Mesenchymal stem cell (in vitro differentiated cells and primary cell): Measurements from ENCODE around the gene GNE. TPM values are rescaled to one million over a fixed set of nuclear protein-coding genes. Genes with fewer than 3 reads are reported as not detected.
"Not testable (repeated sequence)": the region's sequence is repeated elsewhere in the genome, so short reads cannot be mapped to it uniquely, and the experiment has no call there.

Experiments
- DNase-seq: peaks from one replicate; pipeline ENCODE4 v3.0.0-alpha.2; 2013
- H2AFZ ChIP-seq: one replicate; pipeline ENCODE4 v1.6.1; 2013; ENCODE audit warnings: low read depth, mild to moderate bottlenecking, control low read depth, inconsistent platforms, low read length, moderate library complexity
- H2AK5ac ChIP-seq: 2 replicates; pipeline ENCODE4 v1.6.1; 2013; ENCODE audit warnings: low read length, moderate library complexity, mild to moderate bottlenecking, inconsistent platforms; ENCODE audit not compliant: severe bottlenecking
- H2BK120ac ChIP-seq: one replicate; pipeline ENCODE4 v1.6.1; 2013; ENCODE audit warnings: low read depth, mild to moderate bottlenecking, inconsistent platforms, low read length, moderate library complexity
- H2BK12ac ChIP-seq, 2 experiments: one replicate each; pipeline ENCODE4 v1.6.1; 2013; ENCODE audit warnings: inconsistent platforms in 2 of 2, low read length in 2 of 2, mild to moderate bottlenecking in 2 of 2, moderate library complexity in 2 of 2, control low read depth in 1 of 2
- H2BK15ac ChIP-seq: one replicate; pipeline ENCODE4 v1.6.1; 2013; ENCODE audit warnings: mild to moderate bottlenecking, low read depth, inconsistent platforms; ENCODE audit not compliant: poor library complexity, severe bottlenecking
- H2BK5ac ChIP-seq: 2 replicates; pipeline ENCODE4 v1.6.1; 2013; ENCODE audit warnings: low read depth, mild to moderate bottlenecking, low read length, control low read depth, inconsistent platforms; ENCODE audit not compliant: poor library complexity, severe bottlenecking
- H3K14ac ChIP-seq, 2 experiments: one replicate each; pipeline ENCODE4 v1.6.1; 2013; ENCODE audit warnings: inconsistent platforms in 2 of 2, low read length in 2 of 2, control low read depth in 1 of 2, mild to moderate bottlenecking in 1 of 2, moderate library complexity in 1 of 2
- H3K18ac ChIP-seq, 2 experiments: one replicate each; pipeline ENCODE4 v1.6.1; 2013; ENCODE audit warnings: inconsistent platforms in 2 of 2, low read length in 2 of 2, control low read depth in 1 of 2, low read depth in 1 of 2, mild to moderate bottlenecking in 1 of 2
- H3K23ac ChIP-seq, 2 experiments: one replicate each; pipeline ENCODE4 v1.6.1; 2013; ENCODE audit warnings: inconsistent platforms in 2 of 2, low read length in 2 of 2, mild to moderate bottlenecking in 2 of 2, moderate library complexity in 2 of 2, control low read depth in 1 of 2
- H3K27ac ChIP-seq: 2 replicates; pipeline ENCODE4 v1.5.1; 2013; ENCODE audit warnings: mild to moderate bottlenecking, moderate library complexity, low read length, control low read depth, inconsistent platforms; ENCODE audit not compliant: poor library complexity, severe bottlenecking
- H3K27me3 ChIP-seq, 2 experiments: 2 replicates each; pipeline versions ENCODE4 v1.6.1 to v1.7.0; 2013; ENCODE audit warnings: low read length in 2 of 2, mild to moderate bottlenecking in 2 of 2, moderate library complexity in 2 of 2, control low read depth in 1 of 2, inconsistent platforms in 1 of 2; ENCODE audit not compliant: control insufficient read depth in 1 of 2, insufficient read depth in 1 of 2
- H3K36me3 ChIP-seq, 2 experiments: 2 replicates each; pipeline versions ENCODE4 v1.6.1 to v1.7.0; 2013; ENCODE audit warnings: low read length in 2 of 2, control low read depth in 1 of 2, inconsistent platforms in 1 of 2, low read depth in 1 of 2, mild to moderate bottlenecking in 1 of 2; ENCODE audit not compliant: insufficient read depth in 2 of 2, control insufficient read depth in 1 of 2
- H3K4ac ChIP-seq, 2 experiments: one replicate each; pipeline ENCODE4 v1.6.1; 2013; ENCODE audit warnings: inconsistent platforms in 2 of 2, low read length in 2 of 2, mild to moderate bottlenecking in 2 of 2, moderate library complexity in 2 of 2, control low read depth in 1 of 2, low read depth in 1 of 2
- H3K4me1 ChIP-seq: 2 replicates; pipeline ENCODE4 v1.6.1; 2013; ENCODE audit warnings: low read depth, low read length, control low read depth; ENCODE audit not compliant: control insufficient read depth, insufficient read depth
- H3K4me2 ChIP-seq: 2 replicates; pipeline ENCODE4 v1.6.1; 2013; ENCODE audit warnings: low read length, mild to moderate bottlenecking, inconsistent platforms; ENCODE audit not compliant: poor library complexity, severe bottlenecking
- H3K4me3 ChIP-seq, 2 experiments: 2 replicates each; pipeline versions ENCODE4 v1.5.1 to v1.7.0; 2013; ENCODE audit warnings: low read length in 2 of 2, mild to moderate bottlenecking in 2 of 2, control low read depth in 1 of 2, low read depth in 1 of 2; ENCODE audit not compliant: insufficient read depth in 1 of 2
- H3K79me1 ChIP-seq: replicated peaks from 2 replicates; pipeline ENCODE4 v1.6.1; 2013; ENCODE audit warnings: mild to moderate bottlenecking, control low read depth, low read length, inconsistent platforms; ENCODE audit not compliant: poor library complexity, severe bottlenecking
- H3K9ac ChIP-seq: 2 replicates; pipeline ENCODE4 v1.7.0; 2013; ENCODE audit warnings: mild to moderate bottlenecking, low read length, moderate library complexity
- H3K9me3 ChIP-seq: 2 replicates; pipeline ENCODE4 v1.7.0; 2013; ENCODE audit warnings: mild to moderate bottlenecking, low read length; ENCODE audit not compliant: control insufficient read depth
- H4K8ac ChIP-seq: one replicate; pipeline ENCODE4 v1.6.1; 2013; ENCODE audit warnings: inconsistent platforms, mild to moderate bottlenecking, low read length, moderate library complexity
- H4K91ac ChIP-seq: one replicate; pipeline ENCODE4 v1.6.1; 2013; ENCODE audit warnings: mild to moderate bottlenecking, low read length, inconsistent platforms
- WGBS: methylation state at CpG from one replicate; pipeline ENCODE4 v1.1.7; 2013; ENCODE audit warnings: mixed read lengths; 5-methylcytosine and 5-hydroxymethylcytosine counted together
- polyA plus RNA-seq, 2 experiments: library from polyadenylated mRNA; stranded (reverse); fragments of 200-250 nt; gene quantifications; one replicate each; pipeline ENCODE4 v1.2.3, GENCODE V29; 2013

GNE gene
- 8.1 TPM for polyA plus RNA-seq (2013, experiment 1 of 2)
- polyA plus RNA-seq (2013, experiment 2 of 2): 8.0 TPM

- DNase-seq: peak; percentile 96
- peak within 1 kb of the TSS in 1 of 2 experiments; percentile 70 for H3K23ac ChIP-seq
- H2BK12ac ChIP-seq: peak within 1 kb of the TSS in 1 of 2 experiments; percentile 76
- H3K9me3 ChIP-seq: no peaks in the 10 kb centered on the region
- H3K4ac ChIP-seq: peak within 1 kb of the TSS; percentile 75 to 91
- peak within 1 kb of the TSS; percentile 97 for H3K9ac ChIP-seq
- no peaks in the 10 kb centered on the region for H3K27me3 ChIP-seq
- peak within 1 kb of the TSS; percentile 96 for H2BK120ac ChIP-seq
- H3K4me1 ChIP-seq: peaks cover 7% of the 10 kb centered on the region
- H2BK5ac ChIP-seq: peak within 1 kb of the TSS; percentile 48
- H3K27ac ChIP-seq: peak within 1 kb of the TSS; percentile 96
- H2AFZ ChIP-seq: peak within 1 kb of the TSS; percentile 64
- H3K79me1 ChIP-seq: peaks cover 2% of the 10 kb centered on the region
- H2BK15ac ChIP-seq: peak within 1 kb of the TSS; percentile 44
- peak within 1 kb of the TSS; percentile 90 to 94 for H3K4me3 ChIP-seq
- peak within 1 kb of the TSS; percentile 98 for H4K8ac ChIP-seq
- 4% methylated on average over 64 of the region's 73 CpGs for WGBS
- peak within 1 kb of the TSS; percentile 90 for H4K91ac ChIP-seq
- no peak within 1 kb of the TSS for H3K14ac ChIP-seq
- H3K36me3 ChIP-seq: peaks cover 0 to 3% of the 10 kb centered on the region in 2 experiments
- peak within 1 kb of the TSS; percentile 71 for H2AK5ac ChIP-seq
- H3K18ac ChIP-seq: peak within 1 kb of the TSS; percentile 92 to 96
- peak within 1 kb of the TSS; percentile 83 for H3K4me2 ChIP-seq
Observed at GRCh38 chr9:36258208-36258995, at the start of gene GNE. Gene GNE (minus strand): TSS chr9:36258448. CDS start chr9:36249355, 9,093 bp downstream.

- H4K8ac ChIP-seq: no peak overlapping the region
- WGBS: 65% methylated on average over 8 of the region's 8 CpGs
- H3K4ac ChIP-seq: no peak overlapping the region
- H3K14ac ChIP-seq: no peak overlapping the region
- no peak overlapping the region for H2BK12ac ChIP-seq
- no peaks in the 10 kb centered on the region for H3K79me1 ChIP-seq
- no peak overlapping the region for H4K91ac ChIP-seq
- H3K27ac ChIP-seq: no peak overlapping the region
- no peak overlapping the region for H2BK5ac ChIP-seq
- H2AFZ ChIP-seq: no peak overlapping the region
- H3K23ac ChIP-seq: no peak overlapping the region
- peaks cover 3% of the 10 kb centered on the region for H3K4me1 ChIP-seq
- H3K27me3 ChIP-seq: no peaks in the 10 kb centered on the region
- H3K4me3 ChIP-seq: no peak overlapping the region
- no peaks in the 10 kb centered on the region for H3K36me3 ChIP-seq
- H3K4me2 ChIP-seq: no peak overlapping the region
- H3K18ac ChIP-seq: no peak overlapping the region
- no peak overlapping the region for H2AK5ac ChIP-seq
- no peak overlapping the region for H2BK15ac ChIP-seq
- H3K9ac ChIP-seq: no peak overlapping the region
- H2BK120ac ChIP-seq: no peak overlapping the region
- H3K9me3 ChIP-seq: no peaks in the 10 kb centered on the region
- no peak for DNase-seq
Observed at GRCh38 chr9:36306471-36307306, 48.4 kb upstream of the GNE start.

GRCh38 chr9:36304366-36304765 is 46.1 kb upstream of the GNE start:
- not testable (repeated sequence) for H2BK15ac ChIP-seq, H3K27ac ChIP-seq, H3K36me3 ChIP-seq, H3K14ac ChIP-seq, H3K9ac ChIP-seq, H3K79me1 ChIP-seq, H2AFZ ChIP-seq, H2BK120ac ChIP-seq, H3K18ac ChIP-seq, H2BK12ac ChIP-seq, H2AK5ac ChIP-seq, H4K8ac ChIP-seq, DNase-seq, H3K9me3 ChIP-seq, H2BK5ac ChIP-seq, H3K4ac ChIP-seq, H4K91ac ChIP-seq, H3K4me3 ChIP-seq, H3K4me1 ChIP-seq, H3K27me3 ChIP-seq, H3K23ac ChIP-seq, H3K4me2 ChIP-seq
- 87% methylated on average over 1 of the region's 2 CpGs for WGBS

- no peak overlapping the region for H2BK12ac ChIP-seq
- H3K4me3 ChIP-seq: no peak overlapping the region
- no peak overlapping the region for H2AFZ ChIP-seq
- no peak overlapping the region for H4K91ac ChIP-seq
- no peak for DNase-seq
- H3K27ac ChIP-seq: no peak overlapping the region
- H2BK120ac ChIP-seq: no peak overlapping the region
- no peaks in the 10 kb centered on the region for H3K79me1 ChIP-seq
- no peak overlapping the region for H2BK5ac ChIP-seq
- H3K4me2 ChIP-seq: no peak overlapping the region
- no peak overlapping the region for H3K23ac ChIP-seq
- H3K9me3 ChIP-seq: no peaks in the 10 kb centered on the region
- H3K4ac ChIP-seq: no peak overlapping the region
- peaks cover 3% of the 10 kb centered on the region for H3K4me1 ChIP-seq
- no peaks in the 10 kb centered on the region for H3K36me3 ChIP-seq
- H2BK15ac ChIP-seq: no peak overlapping the region
- 79% methylated on average over 4 of the region's 5 CpGs for WGBS
- no peak overlapping the region for H3K18ac ChIP-seq
- H3K9ac ChIP-seq: no peak overlapping the region
- H3K14ac ChIP-seq: no peak overlapping the region
- H3K27me3 ChIP-seq: no peaks in the 10 kb centered on the region
- no peak overlapping the region for H4K8ac ChIP-seq
- H2AK5ac ChIP-seq: no peak overlapping the region
Observed at GRCh38 chr9:36301227-36301626, 43.0 kb upstream of the GNE start.
